SK-N-SH (cell line): ENCODE data around the gene CFTR. TPM values are rescaled to one million over a fixed set of nuclear protein-coding genes. Genes with fewer than 3 reads are reported as not detected.

ENCODE experiments used
- CTCF ChIA-PET: fragments of 300-600, 350-600 bp; formaldehyde crosslinking; extraction: SDS; loops from one replicate; lab custom pipeline; 2021; lab: Yijun Ruan, JAX
- POLR2A ChIA-PET: fragments of 350-600 bp; sonication (Branson Sonifier 250); formaldehyde crosslinking; extraction: SDS; loops from one replicate; lab custom pipeline; 2020; ENCODE audit warnings: antibody characterized with exemption, inconsistent platforms; lab: Yijun Ruan, JAX
- DNase-seq: peaks from one replicate; pipeline ENCODE4 v3.0.0; 2012
- H2AFZ ChIP-seq: fragments of 200-600 bp; sonication (generic); 2 replicates; pipeline ENCODE4 v1.8.1; 2016; ENCODE audit warnings: antibody characterized with exemption, mild to moderate bottlenecking, low read depth
- H3F3A ChIP-seq: fragments of 200-600 bp; sonication (generic); replicated peaks from 2 replicates; pipeline ENCODE3; 2016; ENCODE audit warnings: antibody characterized with exemption, mild to moderate bottlenecking; ENCODE audit not compliant: insufficient read depth
- H3K27ac ChIP-seq, 2 experiments: fragments of 200-500 bp in 1 of 2; fragments of 200-600 bp in 1 of 2; sonication (Bioruptor generic) in 1 of 2; sonication (generic), shearing (Covaris generic) in 1 of 2; 2 replicates each; pipeline versions ENCODE4 v1.5.1 to v1.6.1; 2014 to 2016; ENCODE audit warnings: low read depth in 2 of 2, inconsistent platforms in 1 of 2, low read length in 1 of 2, mild to moderate bottlenecking in 1 of 2, mixed read lengths in 1 of 2
- H3K27me3 ChIP-seq: fragments of 200-600 bp; sonication (generic), shearing (Covaris generic); 2 replicates; pipeline ENCODE4 v1.6.1; 2016; ENCODE audit warnings: mixed run types; ENCODE audit not compliant: insufficient read depth
- H3K36me3 ChIP-seq, 2 experiments: fragments of 200-500 bp in 1 of 2; fragments of 200-600 bp in 1 of 2; sonication (Bioruptor generic) in 1 of 2; sonication (generic) in 1 of 2; replicated peaks in 1 of 2; 2 replicates each; pipeline versions ENCODE3 to v1.5.1; 2014 to 2016; ENCODE audit warnings: low read length in 1 of 2, mild to moderate bottlenecking in 1 of 2; ENCODE audit not compliant: insufficient read depth in 2 of 2, control insufficient read depth in 1 of 2
- H3K4me1 ChIP-seq, 2 experiments: fragments of 200-500 bp in 1 of 2; fragments of 200-600 bp in 1 of 2; sonication (Bioruptor generic) in 1 of 2; sonication (generic), shearing (Covaris generic) in 1 of 2; 2 replicates each; pipeline versions ENCODE4 v1.5.1 to v1.6.1; 2014 to 2016; ENCODE audit warnings: low read depth in 1 of 2, low read length in 1 of 2, mixed run types in 1 of 2; ENCODE audit not compliant: insufficient read depth in 2 of 2, control insufficient read depth in 1 of 2
- H3K4me2 ChIP-seq: fragments of 200-600 bp; sonication (generic), shearing (Covaris generic); 2 replicates; pipeline ENCODE4 v1.6.1; 2017; ENCODE audit warnings: mixed run types
- H3K4me3 ChIP-seq, 2 experiments: fragments of 200-500 bp in 1 of 2; fragments of 200-600 bp in 1 of 2; sonication (Bioruptor generic) in 1 of 2; sonication (generic), shearing (Covaris generic) in 1 of 2; 2 replicates each; pipeline versions ENCODE4 v1.5.1 to v1.8.1; 2014 to 2016; ENCODE audit warnings: low read depth in 2 of 2, inconsistent platforms in 1 of 2, low read length in 1 of 2, mild to moderate bottlenecking in 1 of 2, mixed read lengths in 1 of 2, moderate library complexity in 1 of 2
- H3K79me2 ChIP-seq: fragments of 200-600 bp; sonication (generic); 2 replicates; pipeline ENCODE4 v1.8.1; 2017; ENCODE audit warnings: mild to moderate bottlenecking; ENCODE audit not compliant: insufficient read depth
- H3K9ac ChIP-seq: fragments of 200-600 bp; sonication (generic); 2 replicates; pipeline ENCODE4 v1.6.1; 2017; ENCODE audit warnings: mixed run types
- H3K9me2 ChIP-seq: fragments of 200-600 bp; sonication (generic); 2 replicates; pipeline ENCODE4 v1.6.1; 2017; ENCODE audit warnings: mixed run types
- H3K9me3 ChIP-seq: fragments of 200-600 bp; sonication (generic); 2 replicates; pipeline ENCODE4 v1.6.1; 2017; ENCODE audit warnings: mixed run types, mild to moderate bottlenecking, moderate library complexity
- H4K20me1 ChIP-seq: fragments of 200-600 bp; sonication (generic); 2 replicates; pipeline ENCODE4 v1.6.1; 2017; ENCODE audit warnings: mild to moderate bottlenecking, mixed run types; ENCODE audit not compliant: insufficient read depth
- CHD2 ChIP-seq: fragments of 150-350 bp; IDR thresholded peaks from 2 replicates; pipeline ENCODE4 v1.6.1; 2018; ENCODE audit warnings: low read length; ENCODE audit not compliant: partially characterized antibody
- EP300 ChIP-seq, 2 experiments: IDR thresholded peaks; 2 replicates each; pipeline versions ENCODE4 v1.4.0 to v1.6.1; 2012; ENCODE audit warnings: borderline replicate concordance in 1 of 2, low read depth in 1 of 2, low read length in 1 of 2
- EZH2phosphoT487 ChIP-seq: fragments of 200-600 bp; sonication (generic); IDR thresholded peaks from 2 replicates; pipeline ENCODE4 v1.6.1; 2017; ENCODE audit warnings: low read depth, mixed run types, mild to moderate bottlenecking, antibody characterized with exemption, moderate library complexity, borderline replicate concordance
- FOSL2 ChIP-seq: IDR thresholded peaks from 2 replicates; pipeline ENCODE4 v1.4.0; 2012; ENCODE audit warnings: low read depth, mild to moderate bottlenecking, moderate library complexity, borderline replicate concordance
- GATA2 ChIP-seq: sonication (generic); formaldehyde crosslinking; IDR thresholded peaks from 2 replicates; pipeline ENCODE4 v1.5.0; 2020; ENCODE audit warnings: mild to moderate bottlenecking, missing genetic modification reagents
- JUND ChIP-seq: IDR thresholded peaks from 2 replicates; pipeline ENCODE4 v1.4.0; 2012
- MEF2A ChIP-seq: IDR thresholded peaks from 2 replicates; pipeline ENCODE4 v1.4.0; 2012; ENCODE audit warnings: low read depth, borderline replicate concordance
- NRF1 ChIP-seq: IDR thresholded peaks from 2 replicates; pipeline ENCODE4 v1.6.1; 2012; ENCODE audit warnings: low read depth, mild to moderate bottlenecking, low read length
- RFX5 ChIP-seq: IDR thresholded peaks from 2 replicates; pipeline ENCODE4 v1.6.1; 2012; ENCODE audit warnings: mild to moderate bottlenecking, improper control_type of control experiment, low read length
- TAF1 ChIP-seq: IDR thresholded peaks from 2 replicates; pipeline ENCODE4 v1.6.1; 2012; ENCODE audit warnings: low read depth, mild to moderate bottlenecking, low read length, moderate library complexity, borderline replicate concordance
- TCF12 ChIP-seq: IDR thresholded peaks from 2 replicates; pipeline ENCODE4 v1.4.0; 2012
- TEAD4 ChIP-seq: IDR thresholded peaks from 2 replicates; pipeline ENCODE4 v1.4.0; 2012; ENCODE audit warnings: mild to moderate bottlenecking, borderline replicate concordance; ENCODE audit not compliant: insufficient read depth
- YY1 ChIP-seq: IDR thresholded peaks from 2 replicates; pipeline ENCODE4 v1.4.0; 2012; ENCODE audit warnings: low read depth, mild to moderate bottlenecking
- WGBS: methylation state at CpG from one replicate; pipeline ENCODE4 v1.1.6; 2017; ENCODE audit warnings: low lambda C conversion rate; 5-methylcytosine and 5-hydroxymethylcytosine counted together
- polyA plus RNA-seq, 3 experiments: library from polyadenylated mRNA; depleted of rRNA; stranded (reverse); fragments of >200 nt; gene quantifications; 2 replicates each; pipeline ENCODE4 v1.2.3, GENCODE V29; 2012
- TF ChIP-seq, protein P1 (sequence below): fragments of 200-600 bp; sonication (generic); IDR thresholded peaks from 2 replicates; pipeline ENCODE4 v1.6.1; 2017; ENCODE audit warnings: antibody characterized with exemption, mild to moderate bottlenecking, moderate library complexity
- TF ChIP-seq, protein P2 (sequence below): IDR thresholded peaks from 2 replicates; pipeline ENCODE4 v1.6.1; 2012; ENCODE audit warnings: mild to moderate bottlenecking, low read depth, low read length, moderate library complexity
- TF ChIP-seq, protein P3 (sequence below): fragments of 150-350 bp; IDR thresholded peaks from 2 replicates; pipeline ENCODE4 v1.6.1; 2016; ENCODE audit warnings: mild to moderate bottlenecking, low read depth, low read length

The CFTR gene
- polyA plus RNA-seq, 1 of the 3 experiments (the other 2 are of a cell fraction) = not detected

DNA sequence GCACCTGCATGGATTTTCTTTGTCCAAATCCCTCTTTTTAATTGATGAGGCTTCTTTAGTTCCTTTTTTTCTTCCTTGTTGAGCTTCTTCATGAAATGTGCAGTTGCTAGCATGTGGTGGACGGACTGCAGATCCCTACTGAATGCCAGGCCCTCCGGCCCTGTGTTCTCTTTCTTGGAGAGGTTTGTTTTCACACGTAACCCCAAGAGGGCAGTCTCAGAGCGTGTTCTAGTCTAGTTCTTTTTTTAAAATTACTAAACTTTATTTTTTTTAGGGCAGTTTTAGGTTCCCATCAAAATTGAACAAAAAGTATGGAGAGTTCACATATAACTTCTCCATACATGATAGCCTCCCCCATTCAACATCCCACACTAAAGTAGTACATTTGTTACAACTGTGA, 190.0 kb downstream of the CFTR start (continued):
- TF ChIP-seq MEF2A (no peak), CHD2 (no peak), FOSL2 (no peak), GATA2 (no peak)
- TF ChIP-seq, protein P1, sequence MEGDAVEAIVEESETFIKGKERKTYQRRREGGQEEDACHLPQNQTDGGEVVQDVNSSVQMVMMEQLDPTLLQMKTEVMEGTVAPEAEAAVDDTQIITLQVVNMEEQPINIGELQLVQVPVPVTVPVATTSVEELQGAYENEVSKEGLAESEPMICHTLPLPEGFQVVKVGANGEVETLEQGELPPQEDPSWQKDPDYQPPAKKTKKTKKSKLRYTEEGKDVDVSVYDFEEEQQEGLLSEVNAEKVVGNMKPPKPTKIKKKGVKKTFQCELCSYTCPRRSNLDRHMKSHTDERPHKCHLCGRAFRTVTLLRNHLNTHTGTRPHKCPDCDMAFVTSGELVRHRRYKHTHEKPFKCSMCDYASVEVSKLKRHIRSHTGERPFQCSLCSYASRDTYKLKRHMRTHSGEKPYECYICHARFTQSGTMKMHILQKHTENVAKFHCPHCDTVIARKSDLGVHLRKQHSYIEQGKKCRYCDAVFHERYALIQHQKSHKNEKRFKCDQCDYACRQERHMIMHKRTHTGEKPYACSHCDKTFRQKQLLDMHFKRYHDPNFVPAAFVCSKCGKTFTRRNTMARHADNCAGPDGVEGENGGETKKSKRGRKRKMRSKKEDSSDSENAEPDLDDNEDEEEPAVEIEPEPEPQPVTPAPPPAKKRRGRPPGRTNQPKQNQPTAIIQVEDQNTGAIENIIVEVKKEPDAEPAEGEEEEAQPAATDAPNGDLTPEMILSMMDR = no peak
- TF ChIP-seq, protein P2, sequence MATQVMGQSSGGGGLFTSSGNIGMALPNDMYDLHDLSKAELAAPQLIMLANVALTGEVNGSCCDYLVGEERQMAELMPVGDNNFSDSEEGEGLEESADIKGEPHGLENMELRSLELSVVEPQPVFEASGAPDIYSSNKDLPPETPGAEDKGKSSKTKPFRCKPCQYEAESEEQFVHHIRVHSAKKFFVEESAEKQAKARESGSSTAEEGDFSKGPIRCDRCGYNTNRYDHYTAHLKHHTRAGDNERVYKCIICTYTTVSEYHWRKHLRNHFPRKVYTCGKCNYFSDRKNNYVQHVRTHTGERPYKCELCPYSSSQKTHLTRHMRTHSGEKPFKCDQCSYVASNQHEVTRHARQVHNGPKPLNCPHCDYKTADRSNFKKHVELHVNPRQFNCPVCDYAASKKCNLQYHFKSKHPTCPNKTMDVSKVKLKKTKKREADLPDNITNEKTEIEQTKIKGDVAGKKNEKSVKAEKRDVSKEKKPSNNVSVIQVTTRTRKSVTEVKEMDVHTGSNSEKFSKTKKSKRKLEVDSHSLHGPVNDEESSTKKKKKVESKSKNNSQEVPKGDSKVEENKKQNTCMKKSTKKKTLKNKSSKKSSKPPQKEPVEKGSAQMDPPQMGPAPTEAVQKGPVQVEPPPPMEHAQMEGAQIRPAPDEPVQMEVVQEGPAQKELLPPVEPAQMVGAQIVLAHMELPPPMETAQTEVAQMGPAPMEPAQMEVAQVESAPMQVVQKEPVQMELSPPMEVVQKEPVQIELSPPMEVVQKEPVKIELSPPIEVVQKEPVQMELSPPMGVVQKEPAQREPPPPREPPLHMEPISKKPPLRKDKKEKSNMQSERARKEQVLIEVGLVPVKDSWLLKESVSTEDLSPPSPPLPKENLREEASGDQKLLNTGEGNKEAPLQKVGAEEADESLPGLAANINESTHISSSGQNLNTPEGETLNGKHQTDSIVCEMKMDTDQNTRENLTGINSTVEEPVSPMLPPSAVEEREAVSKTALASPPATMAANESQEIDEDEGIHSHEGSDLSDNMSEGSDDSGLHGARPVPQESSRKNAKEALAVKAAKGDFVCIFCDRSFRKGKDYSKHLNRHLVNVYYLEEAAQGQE = no peak

- CTCF ChIA-PET = interaction anchor here (0.6 to 1.4 kb wide), 2 partner anchors 13 to 79 kb away, joined by 3 to 4 read pairs; no protein-coding TSS in a partner anchor
- no peak for DNase-seq
- Histone ChIP-seq H3K79me2 (no peaks in the 10 kb centered on the region), H3K4me3 (no peak overlapping the region), H3K4me1 (no peaks in the 10 kb centered on the region), H3K9me2 (no peaks in the 10 kb centered on the region), H3K9me3 (no peaks in the 10 kb centered on the region), H2AFZ (no peak overlapping the region), H3K27me3 (peaks cover 29% of the 10 kb centered on the region; the same call in 1 of the 2 replicates), H3K27ac (no peak overlapping the region), H3K36me3 (no peaks in the 10 kb centered on the region), H4K20me1 (no peaks in the 10 kb centered on the region), H3F3A (no peaks in the 10 kb centered on the region), H3K4me2 (no peak overlapping the region), H3K9ac (no peak overlapping the region)
- POLR2A ChIA-PET = no interaction called here
- no peak for TF ChIP-seq JUND
- TF ChIP-seq YY1 = no peak
- no peak for TF ChIP-seq FOSL2
- TF ChIP-seq EZH2phosphoT487 = no peak
- TF ChIP-seq EP300 (IDR thresholded peaks at IDR 0.05; ENCODE audit: borderline replicate concordance in 1 of 2, low read depth in 1 of 2, low read length in 1 of 2) = no peak
- TF ChIP-seq, protein P3, sequence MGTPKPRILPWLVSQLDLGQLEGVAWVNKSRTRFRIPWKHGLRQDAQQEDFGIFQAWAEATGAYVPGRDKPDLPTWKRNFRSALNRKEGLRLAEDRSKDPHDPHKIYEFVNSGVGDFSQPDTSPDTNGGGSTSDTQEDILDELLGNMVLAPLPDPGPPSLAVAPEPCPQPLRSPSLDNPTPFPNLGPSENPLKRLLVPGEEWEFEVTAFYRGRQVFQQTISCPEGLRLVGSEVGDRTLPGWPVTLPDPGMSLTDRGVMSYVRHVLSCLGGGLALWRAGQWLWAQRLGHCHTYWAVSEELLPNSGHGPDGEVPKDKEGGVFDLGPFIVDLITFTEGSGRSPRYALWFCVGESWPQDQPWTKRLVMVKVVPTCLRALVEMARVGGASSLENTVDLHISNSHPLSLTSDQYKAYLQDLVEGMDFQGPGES = no peak
- no peak for TF ChIP-seq TCF12
- no peak for TF ChIP-seq TEAD4
- TF ChIP-seq GATA2 = no peak
- TF ChIP-seq TAF1 = no peak
- no peak for TF ChIP-seq RFX5
- TF ChIP-seq, protein P1 = no peak
- no peak for TF ChIP-seq NRF1
- TF ChIP-seq CHD2 = no peak
- WGBS = 0% methylated on average over 1 of the region's 1 CpG
These were observed 192.6 kb downstream of the CFTR start for GRCh38 chr7:117672453-117672852.
